GM20000 (cell line): ENCODE results near the gene CCDC24.

Source experiments
- DNase-seq: peaks from one replicate; pipeline ENCODE4 v3.0.0; 2012; ENCODE audit warnings: low spot score
- TF ChIP-seq, protein P1 (sequence below): IDR thresholded peaks from 2 replicates; pipeline ENCODE4 v1.5.1; 2012; ENCODE audit warnings: mild to moderate bottlenecking, control low read depth; ENCODE audit errors: extremely low read depth, missing control alignments

CCDC24 gene

DNA sequence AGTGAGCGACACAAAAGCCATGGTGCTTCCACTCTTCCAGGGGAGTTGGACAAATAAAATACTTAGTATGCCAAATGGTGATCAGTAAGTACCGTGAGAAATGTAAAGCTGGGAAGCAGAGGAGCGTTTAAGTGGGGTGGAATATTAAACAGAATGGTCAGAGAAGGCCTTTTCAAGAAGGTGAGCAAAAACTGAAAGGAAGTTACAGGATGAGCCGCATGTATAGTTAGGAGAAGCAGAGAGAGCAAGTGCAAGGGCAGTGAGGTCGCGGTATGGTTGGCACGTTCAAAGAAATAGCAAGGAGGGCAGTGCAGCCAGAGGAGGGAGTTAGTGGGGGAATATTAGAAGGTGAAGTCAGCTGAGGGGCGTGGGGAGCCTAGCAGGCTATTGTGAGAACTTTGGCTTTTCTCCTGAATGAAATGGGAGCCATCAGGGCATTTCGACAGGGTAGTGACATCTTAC is 17.4 kb upstream of the CCDC24 start:
- no peak for DNase-seq
- TF ChIP-seq, protein P1, sequence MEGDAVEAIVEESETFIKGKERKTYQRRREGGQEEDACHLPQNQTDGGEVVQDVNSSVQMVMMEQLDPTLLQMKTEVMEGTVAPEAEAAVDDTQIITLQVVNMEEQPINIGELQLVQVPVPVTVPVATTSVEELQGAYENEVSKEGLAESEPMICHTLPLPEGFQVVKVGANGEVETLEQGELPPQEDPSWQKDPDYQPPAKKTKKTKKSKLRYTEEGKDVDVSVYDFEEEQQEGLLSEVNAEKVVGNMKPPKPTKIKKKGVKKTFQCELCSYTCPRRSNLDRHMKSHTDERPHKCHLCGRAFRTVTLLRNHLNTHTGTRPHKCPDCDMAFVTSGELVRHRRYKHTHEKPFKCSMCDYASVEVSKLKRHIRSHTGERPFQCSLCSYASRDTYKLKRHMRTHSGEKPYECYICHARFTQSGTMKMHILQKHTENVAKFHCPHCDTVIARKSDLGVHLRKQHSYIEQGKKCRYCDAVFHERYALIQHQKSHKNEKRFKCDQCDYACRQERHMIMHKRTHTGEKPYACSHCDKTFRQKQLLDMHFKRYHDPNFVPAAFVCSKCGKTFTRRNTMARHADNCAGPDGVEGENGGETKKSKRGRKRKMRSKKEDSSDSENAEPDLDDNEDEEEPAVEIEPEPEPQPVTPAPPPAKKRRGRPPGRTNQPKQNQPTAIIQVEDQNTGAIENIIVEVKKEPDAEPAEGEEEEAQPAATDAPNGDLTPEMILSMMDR: no peak

DNA sequence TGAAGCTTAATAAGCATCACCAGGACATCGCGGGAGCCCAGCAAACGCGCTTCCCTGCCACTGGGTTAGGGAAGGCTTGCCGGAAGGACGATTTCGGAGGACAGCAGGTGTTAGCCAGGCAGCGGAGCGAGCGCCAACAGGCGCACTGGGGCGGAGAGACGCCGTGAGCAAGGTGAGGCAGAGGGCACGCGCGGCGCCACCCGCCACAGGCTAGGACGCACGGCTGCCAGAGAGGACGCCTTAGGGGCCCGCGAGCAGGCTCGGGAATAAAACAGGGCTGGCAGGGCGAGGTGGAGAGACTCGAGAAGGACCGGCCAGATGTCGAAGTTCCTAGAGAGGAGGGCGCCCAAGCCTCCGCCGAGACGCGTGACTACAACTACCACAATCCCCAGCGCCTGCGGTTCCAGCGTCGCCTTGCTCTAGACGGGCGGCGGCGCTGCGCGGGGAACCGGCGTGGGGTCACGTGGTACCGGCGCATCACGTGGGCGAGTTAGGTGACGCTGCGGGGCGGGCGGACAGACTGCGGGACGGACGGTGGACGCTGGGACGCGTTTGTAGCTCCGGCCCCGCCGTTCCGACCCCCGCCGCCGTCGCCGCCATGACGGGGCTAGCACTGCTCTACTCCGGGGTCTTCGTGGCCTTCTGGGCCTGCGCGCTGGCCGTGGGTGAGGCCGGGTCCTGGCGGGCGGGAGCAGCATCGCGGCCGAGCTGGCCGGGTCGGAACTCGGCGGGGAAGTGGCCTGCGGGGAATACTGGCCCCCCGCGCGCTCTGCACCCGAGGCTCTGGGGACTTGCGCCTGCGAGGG is 16.8 kb upstream of the CCDC24 start, which contains the start of gene ATP6V0B:
ATP6V0B (plus strand) TSS at position 518 of the 806 bp plus-strand sequence; CDS start at position 599, 81 bp downstream.
- TF ChIP-seq, protein P1: no peak
- DNase-seq: peak; percentile 97

DNA sequence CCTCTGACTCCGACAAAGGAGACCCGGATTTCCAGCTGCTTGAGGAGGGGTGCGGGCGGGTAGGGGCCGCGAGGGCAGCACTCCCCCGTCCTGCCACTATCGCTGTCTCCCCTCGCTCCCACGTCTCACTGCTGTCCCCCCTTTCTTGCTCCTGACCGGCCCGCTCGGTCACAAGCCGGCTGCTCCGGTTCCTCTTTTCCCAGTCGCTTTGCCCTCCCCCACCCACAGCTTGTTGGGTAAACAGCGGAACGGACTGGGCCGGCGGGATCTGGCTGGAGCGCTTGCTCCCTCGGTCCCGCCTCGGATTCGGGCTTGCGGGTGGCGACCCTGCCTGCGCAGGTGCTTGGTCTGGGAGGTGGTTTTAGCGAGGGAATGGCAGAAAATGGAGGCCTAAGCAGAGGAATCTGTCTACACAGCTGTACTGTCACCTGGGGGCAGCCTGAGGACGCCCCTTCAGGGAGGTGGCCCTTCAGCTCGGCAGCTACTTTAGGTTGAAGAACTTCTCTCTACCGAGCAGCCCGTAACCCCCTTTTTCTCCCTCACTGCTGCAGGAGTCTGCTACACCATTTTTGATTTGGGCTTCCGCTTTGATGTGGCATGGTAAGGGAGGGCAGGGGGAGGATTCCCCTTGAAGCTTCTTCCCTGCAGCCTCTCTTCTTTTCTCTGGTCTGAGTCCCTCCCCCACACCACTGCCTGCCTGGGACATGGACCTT is 16.0 kb upstream of the CCDC24 start:
- TF ChIP-seq, protein P1: no peak
- peak; percentile 56 for DNase-seq

DNA sequence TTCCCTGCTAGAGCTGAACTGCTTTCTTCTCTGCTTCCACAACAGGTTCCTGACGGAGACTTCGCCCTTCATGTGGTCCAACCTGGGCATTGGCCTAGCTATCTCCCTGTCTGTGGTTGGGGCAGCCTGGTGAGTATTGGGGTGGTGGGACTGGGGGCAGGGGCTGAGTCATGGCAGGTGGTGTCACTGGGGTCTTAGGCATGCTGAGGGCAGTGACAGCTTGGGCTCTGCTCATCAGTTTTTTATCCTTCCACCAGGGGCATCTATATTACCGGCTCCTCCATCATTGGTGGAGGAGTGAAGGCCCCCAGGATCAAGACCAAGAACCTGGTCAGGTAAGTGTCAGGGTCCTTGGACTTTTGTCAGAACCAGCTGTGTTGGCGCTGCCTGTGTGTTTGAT is 15.4 kb upstream of the CCDC24 start:
- TF ChIP-seq, protein P1: no peak
- no peak for DNase-seq

DNA sequence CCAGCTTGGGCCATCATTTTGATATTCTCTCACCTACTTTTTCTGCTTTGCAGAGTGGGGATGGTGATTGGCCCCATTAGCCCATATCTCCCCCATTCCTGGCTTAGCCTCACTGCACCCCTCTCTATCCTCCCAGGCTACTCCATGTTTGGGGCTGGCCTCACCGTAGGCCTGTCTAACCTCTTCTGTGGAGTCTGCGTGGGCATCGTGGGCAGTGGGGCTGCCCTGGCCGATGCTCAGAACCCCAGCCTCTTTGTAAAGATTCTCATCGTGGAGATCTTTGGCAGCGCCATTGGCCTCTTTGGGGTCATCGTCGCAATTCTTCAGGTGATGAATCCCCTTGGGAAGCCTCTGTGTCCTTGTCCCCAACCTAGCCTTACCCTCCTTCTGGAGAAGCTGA is 14.5 kb upstream of the CCDC24 start:
- TF ChIP-seq, protein P1: no peak

DNA sequence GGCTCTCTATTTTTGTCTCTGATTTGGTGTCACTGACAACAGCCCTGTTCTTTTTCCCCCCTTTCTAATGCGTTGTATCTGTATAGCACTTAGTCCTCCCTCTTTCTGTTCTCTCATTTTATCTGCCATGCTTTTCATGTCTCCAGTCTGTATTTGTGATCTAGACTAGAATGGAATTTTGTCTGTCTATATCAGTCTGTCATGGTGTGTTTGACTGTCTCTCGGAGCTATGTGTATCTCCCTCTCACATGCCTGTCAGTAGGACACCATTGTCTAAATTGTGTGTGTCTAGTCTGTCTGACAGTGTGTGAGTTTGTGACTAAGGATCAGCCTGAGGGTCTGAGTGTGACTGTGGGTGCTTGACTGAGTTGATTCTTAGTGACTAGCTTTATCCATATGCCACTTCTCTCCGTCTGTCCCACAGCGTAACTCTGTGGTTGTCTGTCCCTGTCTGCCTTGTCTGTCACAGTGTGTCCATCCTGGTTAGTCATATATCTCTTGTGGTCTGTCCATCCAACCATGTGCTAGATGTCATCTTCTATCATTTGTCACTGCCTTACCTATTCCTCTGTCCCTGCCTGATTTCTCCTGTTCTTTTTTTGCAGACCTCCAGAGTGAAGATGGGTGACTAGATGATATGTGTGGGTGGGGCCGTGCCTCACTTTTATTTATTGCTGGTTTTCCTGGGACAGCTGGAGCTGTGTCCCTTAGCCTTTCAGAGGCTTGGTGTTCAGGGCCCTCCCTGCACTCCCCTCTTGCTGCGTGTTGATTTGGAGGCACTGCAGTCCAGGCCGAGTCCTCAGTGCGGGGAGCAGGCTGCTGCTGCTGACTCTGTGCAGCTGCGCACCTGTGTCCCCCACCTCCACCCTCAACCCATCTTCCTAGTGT is 13.8 kb upstream of the CCDC24 start:
- DNase-seq: no peak
- TF ChIP-seq, protein P1: no peak

More for the DNA sequence above, 14.5 kb upstream of the CCDC24 start:
- DNase-seq: no peak
